AG08395 (cell line): Measurements from ENCODE around the gene PGS1.

Experiments
- DNase-seq: peaks from one replicate; pipeline ENCODE4 v3.0.0; 2012; ENCODE audit warnings: mixed read lengths, low spot score

The PGS1 gene

GRCh38 chr17:78408476-78409050 lies 30.1 kb downstream of the PGS1 start:
- no peak for DNase-seq

GRCh38 chr17:78409191-78409928 lies 30.9 kb downstream of the PGS1 start:
- no peak for DNase-seq

- no peak for DNase-seq
Measured at GRCh38 chr17:78411241-78411857, 32.9 kb downstream of the PGS1 start.

- peak; percentile 31 for DNase-seq
Measured at GRCh38 chr17:78412403-78412802, 34.0 kb downstream of the PGS1 start.

GRCh38 chr17:78414178-78415162 lies 36.0 kb downstream of the PGS1 start:
- DNase-seq = no peak

GRCh38 chr17:78415821-78416711 lies 37.6 kb downstream of the PGS1 start:
- no peak for DNase-seq

- DNase-seq = no peak
Measured at GRCh38 chr17:78416791-78417530, 38.5 kb downstream of the PGS1 start.

- DNase-seq = no peak
Measured at GRCh38 chr17:78417531-78417909, 39.1 kb downstream of the PGS1 start.

- DNase-seq = no peak
Measured at GRCh38 chr17:78418326-78419026, 40.0 kb downstream of the PGS1 start.

- DNase-seq = peak; percentile 61
Measured at GRCh38 chr17:78419970-78420815, 41.7 kb downstream of the PGS1 start.

GRCh38 chr17:78421084-78421533 lies 42.7 kb downstream of the PGS1 start:
- DNase-seq = no peak

- peak; percentile 91 for DNase-seq
Measured at GRCh38 chr17:78421534-78422266, 43.3 kb downstream of the PGS1 start.

- DNase-seq = no peak
Measured at GRCh38 chr17:78422267-78422605, 43.8 kb downstream of the PGS1 start.

- DNase-seq = no peak
Measured at GRCh38 chr17:78422872-78423588, 44.6 kb downstream of the PGS1 start.

- DNase-seq = no peak
Measured at GRCh38 chr17:78423961-78424675, 45.7 kb downstream of the PGS1 start.

GRCh38 chr17:78425429-78425828 lies 47.0 kb downstream of the PGS1 start:
- DNase-seq = no peak
